Posterior vena cava (tissue), 2 donors: Measurements from ENCODE around the gene USP33. TPM values are rescaled to one million over a fixed set of nuclear protein-coding genes. Genes with fewer than 3 reads are reported as not detected.
"Not testable (repeated sequence)": the region's sequence is repeated elsewhere in the genome, so short reads cannot be mapped to it uniquely, and the experiment has no call there.

Experiments used
- DNase-seq: peaks from one replicate; pipeline ENCODE4 v3.0.0-alpha.2; 2020; ENCODE audit warnings: low spot score
- intact Hi-C, 2 donors: fragments of 100-400 bp; cut with DNase I; formaldehyde crosslinking; loops; one replicate each; pipeline versions ENCODE4 v1.14.1 to v1.14.2; 2022 to 2023
- total RNA-seq, 2 donors: library from RNA; stranded (reverse); fragmentation: NEBNext Ultra II Directional; extraction: Animal tissue kit (Norgen Biotek cat#: 25700); gene quantifications; one replicate each; pipeline ENCODE4 v1.2.1, GENCODE V29; 2021
- donor health status: DM: yes; HTN: yes; CAD: no.
- donor health status: DM: yes; HTN: yes; CAD: no.

Gene USP33
- total RNA-seq, 2 donors from 2014 or later = 61.5 to 64.9 TPM

GRCh38 chr1:77744576-77744975, 15.1 kb downstream of the USP33 start:
- no peak for DNase-seq
- intact Hi-C loops = no loop called here

GRCh38 chr1:77742011-77742555, 17.6 kb downstream of the USP33 start:
- intact Hi-C loops = no loop called here
- DNase-seq = no peak

GRCh38 chr1:77741316-77741715, 18.3 kb downstream of the USP33 start:
- intact Hi-C loops = no loop called here
- DNase-seq = no peak

GRCh38 chr1:77739235-77739634, 20.4 kb downstream of the USP33 start:
- no peak for DNase-seq
- intact Hi-C loops = no loop called here

- DNase-seq = no peak
- intact Hi-C loops = no loop called here
These were observed 27.6 kb downstream of the USP33 start for GRCh38 chr1:77732090-77732489.

GRCh38 chr1:77725706-77726105, 33.9 kb downstream of the USP33 start:
- intact Hi-C loops = loop anchor here in 1 of 2 donors (10.0 kb wide), 1 partner anchor 229 kb away; no protein-coding TSS in a partner anchor
- DNase-seq = no peak

GRCh38 chr1:77718181-77718580, 41.5 kb downstream of the USP33 start:
- intact Hi-C loops = no loop called here
- DNase-seq = no peak

- no peak for DNase-seq
- intact Hi-C loops = no loop called here
These were observed 43.6 kb downstream of the USP33 start for GRCh38 chr1:77716065-77716464.

- DNase-seq = no peak
- intact Hi-C loops = no loop called here
These were observed 49.9 kb downstream of the USP33 start for GRCh38 chr1:77709727-77710126.

- intact Hi-C loops = no loop called here
These were observed 53.3 kb downstream of the USP33 start for GRCh38 chr1:77706321-77706720.

GRCh38 chr1:77704736-77705135, 54.9 kb downstream of the USP33 start:
- intact Hi-C loops = no loop called here
- no peak for DNase-seq

More at GRCh38 chr1:77706321-77706720, 53.3 kb downstream of the USP33 start:
- DNase-seq = no peak

- intact Hi-C loops, DNase-seq: not testable (repeated sequence)
These were observed 60.0 kb downstream of the USP33 start for GRCh38 chr1:77699673-77700072.

- DNase-seq = no peak
- intact Hi-C loops = no loop called here
These were observed 62.2 kb downstream of the USP33 start for GRCh38 chr1:77697441-77697840.

- intact Hi-C loops = loop anchor here in 1 of 2 donors (10.0 kb wide), 1 partner anchor 1524 kb away; no protein-coding TSS in a partner anchor
- DNase-seq = no peak
These were observed 70.7 kb downstream of the USP33 start for GRCh38 chr1:77688939-77689338.

GRCh38 chr1:77687519-77687906, 72.1 kb downstream of the USP33 start:
- intact Hi-C loops = loop anchor here in 1 of 2 donors (10.0 kb wide), 1 partner anchor 1523 kb away; no protein-coding TSS in a partner anchor
- peak; percentile 83 for DNase-seq

GRCh38 chr1:77686796-77687518, 72.7 kb downstream of the USP33 start:
- intact Hi-C loops = loop anchor here in 1 of 2 donors (10.0 kb wide), 1 partner anchor 1522 kb away; no protein-coding TSS in a partner anchor
- DNase-seq = no peak

- DNase-seq = peak; percentile 97
- intact Hi-C loops = loop anchor here in 1 of 2 donors (10.0 kb wide), 1 partner anchor 1519 kb away; no protein-coding TSS in a partner anchor
These were observed 76.2 kb downstream of the USP33 start for GRCh38 chr1:77683160-77684148.

- peak; percentile 98 for DNase-seq
- intact Hi-C loops = loop anchor here in 1 of 2 donors (10.0 kb wide), 1 partner anchor 1518 kb away; no protein-coding TSS in a partner anchor
These were observed 77.0 kb downstream of the USP33 start, which contains the start of gene ZZZ3 for GRCh38 chr1:77682460-77683159. Gene ZZZ3, minus strand, starts transcription at chr1:77682658. Its CDS starts 49,304 bp downstream, at chr1:77633354.

GRCh38 chr1:77680173-77680572, 79.5 kb downstream of the USP33 start:
- intact Hi-C loops = loop anchor here in 1 of 2 donors (10.0 kb wide), 1 partner anchor 1515 kb away; no protein-coding TSS in a partner anchor
- DNase-seq = no peak
